Measurements from ENCODE around the gene PPIP5K2.
"Not testable (repeated sequence)": the region's sequence is repeated elsewhere in the genome, so short reads cannot be mapped to it uniquely, and the experiment has no call there.

Gene PPIP5K2

GRCh38 chr5:103207653-103208052 lies 87.6 kb downstream of the PPIP5K2 start:
- Histone ChIP-seq H3K4me3 (ENCODE audit: low read length) (no peak overlapping the region), H3K9me3 (ENCODE audit: insufficient read depth, low read depth, low read length) (no peaks in the 10 kb centered on the region), H3K27ac (ENCODE audit: low read depth, low read length) (no peak overlapping the region), H3K27me3 (ENCODE audit: insufficient read depth, low read length) (no peaks in the 10 kb centered on the region), H3K4me1 (ENCODE audit: insufficient read depth, low read length) (no peaks in the 10 kb centered on the region), H3K36me3 (ENCODE audit: insufficient read depth, low read length) (no peaks in the 10 kb centered on the region), H3K9ac (ENCODE audit: low read depth, low read length) (no peak overlapping the region)

DNA sequence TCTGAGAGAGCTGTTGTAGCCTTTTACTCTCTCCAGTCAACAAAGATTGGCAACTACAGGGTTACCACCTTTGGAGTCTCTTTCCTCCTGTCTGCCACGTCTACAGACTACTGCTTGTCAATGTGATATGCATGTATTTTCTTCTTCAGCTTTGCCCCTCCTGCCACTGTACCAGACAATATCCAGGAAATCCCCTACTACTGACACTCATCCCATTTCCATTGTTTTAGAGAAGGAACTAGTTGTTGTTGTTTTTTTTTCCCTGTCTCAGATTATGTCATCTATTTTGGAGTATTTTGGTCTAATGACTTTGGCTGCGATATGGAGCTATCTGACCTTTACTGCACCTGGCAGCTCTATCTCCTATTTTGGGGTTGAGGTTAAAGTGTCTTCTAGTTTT lies 88.4 kb downstream of the PPIP5K2 start:
- no peaks in the 10 kb centered on the region for H3K4me1 ChIP-seq (ENCODE audit: insufficient read depth, low read length)
- WGBS, result 93% methylated on average over 2 of the region's 2 CpGs
- no peak overlapping the region for H3K4me3 ChIP-seq (ENCODE audit: low read length)
- H3K9me3 ChIP-seq (ENCODE audit: insufficient read depth, low read depth, low read length), result no peaks in the 10 kb centered on the region
- no peak overlapping the region for H3K9ac ChIP-seq (ENCODE audit: low read depth, low read length)
- no peak overlapping the region for H3K27ac ChIP-seq (ENCODE audit: low read depth, low read length)
- no peaks in the 10 kb centered on the region for H3K36me3 ChIP-seq (ENCODE audit: insufficient read depth, low read length)
- H3K27me3 ChIP-seq (ENCODE audit: insufficient read depth, low read length), result no peaks in the 10 kb centered on the region

- Histone ChIP-seq H3K9me3 (ENCODE audit: insufficient read depth, low read depth, low read length) (no peaks in the 10 kb centered on the region), H3K9ac (ENCODE audit: low read depth, low read length) (no peak overlapping the region), H3K4me1 (ENCODE audit: insufficient read depth, low read length) (no peaks in the 10 kb centered on the region; the same call in 1 of the 2 replicates), H3K4me3 (ENCODE audit: low read length) (no peak overlapping the region), H3K27me3 (ENCODE audit: insufficient read depth, low read length) (no peaks in the 10 kb centered on the region), H3K27ac (ENCODE audit: low read depth, low read length) (no peak overlapping the region), H3K36me3 (ENCODE audit: insufficient read depth, low read length) (no peaks in the 10 kb centered on the region)
Observed at GRCh38 chr5:103209065-103209464, 89.0 kb downstream of the PPIP5K2 start.

DNA sequence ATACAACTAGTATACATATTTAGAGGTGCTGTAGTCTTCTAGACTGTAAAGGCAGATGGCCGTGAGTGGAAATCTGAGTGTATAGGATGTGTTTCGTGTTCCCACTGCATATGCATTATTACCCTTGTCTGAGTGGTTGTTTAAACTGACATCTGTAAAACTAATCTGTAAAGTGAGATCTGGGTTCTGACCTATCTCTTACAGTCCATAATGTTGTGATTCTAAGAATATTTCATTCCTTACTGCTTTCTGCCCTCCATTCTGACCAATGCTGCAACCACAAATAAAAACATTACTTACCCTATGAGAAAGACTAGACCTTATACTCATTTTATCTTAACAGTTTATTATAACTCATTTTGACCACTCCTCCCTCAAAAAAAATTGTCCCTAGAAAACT lies 90.9 kb downstream of the PPIP5K2 start:
- Histone ChIP-seq H3K27me3 (ENCODE audit: insufficient read depth, low read length) (no peaks in the 10 kb centered on the region), H3K27ac (ENCODE audit: low read depth, low read length) (no peak overlapping the region), H3K36me3 (ENCODE audit: insufficient read depth, low read length) (no peaks in the 10 kb centered on the region), H3K4me1 (ENCODE audit: insufficient read depth, low read length) (no peaks in the 10 kb centered on the region; the same call in 1 of the 2 replicates), H3K9me3 (ENCODE audit: insufficient read depth, low read depth, low read length) (no peaks in the 10 kb centered on the region), H3K9ac (ENCODE audit: low read depth, low read length) (no peak overlapping the region), H3K4me3 (ENCODE audit: low read length) (no peak overlapping the region)
- WGBS, result 100% methylated on average over 2 of the region's 2 CpGs

GRCh38 chr5:103211576-103212561 lies 91.8 kb downstream of the PPIP5K2 start:
- Histone ChIP-seq H3K4me3 (ENCODE audit: low read length) (no peak overlapping the region), H3K27ac (ENCODE audit: low read depth, low read length) (no peak overlapping the region), H3K27me3 (ENCODE audit: insufficient read depth, low read length) (no peaks in the 10 kb centered on the region), H3K9me3 (ENCODE audit: insufficient read depth, low read depth, low read length) (no peaks in the 10 kb centered on the region), H3K4me1 (ENCODE audit: insufficient read depth, low read length) (peaks cover 4% of the 10 kb centered on the region; the same call in 1 of the 2 replicates), H3K36me3 (ENCODE audit: insufficient read depth, low read length) (no peaks in the 10 kb centered on the region), H3K9ac (ENCODE audit: low read depth, low read length) (no peak overlapping the region)
- WGBS, result 96% methylated on average over 2 of the region's 2 CpGs

DNA sequence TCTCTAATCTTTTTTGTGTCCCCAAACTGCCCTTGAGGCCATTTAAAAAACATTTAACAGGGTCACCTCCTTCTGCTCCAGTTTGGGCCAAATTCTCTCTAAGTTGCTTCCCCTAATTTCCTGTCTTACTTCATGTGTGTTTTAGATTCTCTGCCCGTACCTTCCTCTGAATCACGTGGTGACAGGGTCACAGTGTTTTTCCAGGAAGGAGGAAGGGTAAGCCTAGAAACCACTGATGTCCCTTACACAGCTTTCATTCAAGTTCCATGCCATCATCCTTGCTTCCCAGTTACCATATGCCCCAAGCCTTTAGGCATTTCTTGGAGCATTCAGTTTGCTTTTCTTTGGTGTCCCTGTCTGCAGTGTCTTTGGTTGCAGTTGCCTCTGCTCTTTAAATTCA lies 96.0 kb downstream of the PPIP5K2 start:
- Histone ChIP-seq H3K4me1 (ENCODE audit: insufficient read depth, low read length) (peaks cover 6% of the 10 kb centered on the region; the same call in 1 of the 2 replicates), H3K27me3 (ENCODE audit: insufficient read depth, low read length) (no peaks in the 10 kb centered on the region), H3K4me3 (ENCODE audit: low read length) (no peak overlapping the region), H3K9ac (ENCODE audit: low read depth, low read length) (no peak overlapping the region), H3K27ac (ENCODE audit: low read depth, low read length) (no peak overlapping the region), H3K36me3 (ENCODE audit: insufficient read depth, low read length) (no peaks in the 10 kb centered on the region), H3K9me3 (ENCODE audit: insufficient read depth, low read depth, low read length) (no peaks in the 10 kb centered on the region)
- 64% methylated on average over 2 of the region's 2 CpGs for WGBS

DNA sequence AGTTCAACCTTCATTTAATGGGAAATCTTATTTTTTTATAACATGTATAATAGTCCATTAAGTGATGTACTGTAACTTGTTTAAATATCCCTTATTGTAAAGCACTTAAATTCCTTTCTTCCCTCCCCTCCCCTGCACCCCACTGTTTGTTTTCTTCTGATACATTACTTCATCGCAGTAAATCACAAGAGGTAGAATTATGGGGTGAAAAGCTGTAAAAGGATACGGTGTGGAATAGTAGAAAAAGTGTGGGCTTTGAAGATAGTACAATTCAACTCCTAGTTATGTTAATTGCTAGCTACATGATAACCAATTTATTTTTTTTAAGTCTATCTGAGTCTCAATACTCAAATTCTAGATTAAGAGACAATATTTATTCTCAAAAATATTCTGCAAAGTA lies 96.6 kb downstream of the PPIP5K2 start:
- Histone ChIP-seq H3K36me3 (ENCODE audit: insufficient read depth, low read length) (no peaks in the 10 kb centered on the region), H3K27ac (ENCODE audit: low read depth, low read length) (no peak overlapping the region)
- WGBS, result 57% methylated on average over 1 of the region's 2 CpGs

DNA sequence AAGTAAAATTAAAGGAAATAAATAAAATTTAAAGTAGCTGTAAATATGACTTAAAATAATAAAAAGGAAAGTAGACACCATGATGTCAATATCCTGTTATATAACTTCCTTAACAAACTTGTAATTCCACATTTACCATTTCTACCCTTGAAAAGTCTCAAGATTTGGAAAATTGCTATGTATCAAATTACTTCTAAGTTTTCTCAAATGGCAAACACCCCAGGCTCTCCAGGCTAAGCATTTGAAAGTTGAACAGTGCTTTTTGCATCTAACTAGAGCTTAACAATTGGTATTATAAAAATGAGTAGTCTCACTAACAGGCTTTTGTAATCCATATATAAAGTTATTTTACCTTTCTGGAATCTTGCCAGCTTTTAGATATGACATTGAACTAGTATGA lies 97.0 kb downstream of the PPIP5K2 start:
- H3K4me3 ChIP-seq (ENCODE audit: low read length), result no peak overlapping the region
- no peaks in the 10 kb centered on the region for H3K36me3 ChIP-seq (ENCODE audit: insufficient read depth, low read length)
- no peak overlapping the region for H3K27ac ChIP-seq (ENCODE audit: low read depth, low read length)
- H3K9me3 ChIP-seq (ENCODE audit: insufficient read depth, low read depth, low read length), result no peaks in the 10 kb centered on the region
- H3K4me1 ChIP-seq (ENCODE audit: insufficient read depth, low read length), result peaks cover 6% of the 10 kb centered on the region; the same call in 1 of the 2 replicates
- H3K9ac ChIP-seq (ENCODE audit: low read depth, low read length), result no peak overlapping the region
- no peaks in the 10 kb centered on the region for H3K27me3 ChIP-seq (ENCODE audit: insufficient read depth, low read length)

More for the DNA sequence above, 96.6 kb downstream of the PPIP5K2 start:
- H3K9me3 ChIP-seq (ENCODE audit: insufficient read depth, low read depth, low read length), result no peaks in the 10 kb centered on the region
- peaks cover 6% of the 10 kb centered on the region; the same call in 1 of the 2 replicates for H3K4me1 ChIP-seq (ENCODE audit: insufficient read depth, low read length)
- H3K27me3 ChIP-seq (ENCODE audit: insufficient read depth, low read length), result no peaks in the 10 kb centered on the region
- no peak overlapping the region for H3K4me3 ChIP-seq (ENCODE audit: low read length)
- H3K9ac ChIP-seq (ENCODE audit: low read depth, low read length), result no peak overlapping the region

DNA sequence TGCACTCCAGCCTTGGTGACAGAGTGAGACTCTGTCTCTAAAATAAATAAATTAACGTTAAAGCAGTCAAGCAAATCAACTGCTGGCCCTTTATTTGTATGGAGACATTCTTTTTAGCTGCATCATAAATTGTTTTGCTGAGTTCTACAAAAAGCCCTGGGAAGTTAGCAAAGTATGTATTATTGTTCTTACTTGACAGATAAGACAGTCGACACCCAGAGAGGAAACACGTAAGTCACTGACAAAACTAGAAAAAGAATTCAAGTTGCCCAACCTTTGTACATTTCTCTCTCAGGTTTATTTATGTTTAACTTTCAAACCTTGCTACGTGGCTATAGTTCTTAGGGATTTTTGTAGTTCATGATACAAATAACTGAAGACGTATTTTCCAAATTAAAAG lies 98.1 kb downstream of the PPIP5K2 start:
- no peak overlapping the region for H3K9ac ChIP-seq (ENCODE audit: low read depth, low read length)
- H3K9me3 ChIP-seq (ENCODE audit: insufficient read depth, low read depth, low read length), result no peaks in the 10 kb centered on the region
- H3K4me3 ChIP-seq (ENCODE audit: low read length), result no peak overlapping the region
- 89% methylated on average over 3 of the region's 5 CpGs for WGBS
- H3K36me3 ChIP-seq (ENCODE audit: insufficient read depth, low read length), result no peaks in the 10 kb centered on the region
- H3K27me3 ChIP-seq (ENCODE audit: insufficient read depth, low read length), result no peaks in the 10 kb centered on the region
- no peak overlapping the region for H3K27ac ChIP-seq (ENCODE audit: low read depth, low read length)
- H3K4me1 ChIP-seq (ENCODE audit: insufficient read depth, low read length), result peaks cover 6% of the 10 kb centered on the region; the same call in 1 of the 2 replicates

DNA sequence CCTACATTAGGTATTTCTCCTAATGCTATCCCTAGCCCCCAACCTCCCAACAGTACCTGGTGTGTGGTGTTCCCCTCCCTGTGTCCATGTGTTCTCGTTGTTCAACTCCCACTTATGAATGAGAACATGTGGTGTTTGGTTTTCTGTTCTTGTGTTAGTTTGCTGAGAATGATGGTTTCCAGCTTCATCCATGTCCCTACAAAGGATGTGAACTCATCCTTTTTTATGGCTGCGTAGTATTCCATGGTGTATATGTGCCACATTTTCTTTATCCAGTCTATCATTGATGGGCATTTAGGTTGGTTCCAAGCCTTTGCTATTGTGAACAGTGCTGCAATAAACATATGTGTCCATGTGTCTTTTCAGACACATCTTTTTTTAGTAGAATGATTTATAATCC lies 99.0 kb downstream of the PPIP5K2 start:
- H3K9me3 ChIP-seq (ENCODE audit: insufficient read depth, low read depth, low read length); H3K27ac ChIP-seq (ENCODE audit: low read depth, low read length); H3K27me3 ChIP-seq (ENCODE audit: insufficient read depth, low read length); H3K9ac ChIP-seq (ENCODE audit: low read depth, low read length); H3K4me3 ChIP-seq (ENCODE audit: low read length); H3K4me1 ChIP-seq (ENCODE audit: insufficient read depth, low read length); H3K36me3 ChIP-seq (ENCODE audit: insufficient read depth, low read length): not testable (repeated sequence)
- WGBS, result 100% methylated on average over 1 of the region's 2 CpGs

GRCh38 chr5:103223031-103223955 lies 103.2 kb downstream of the PPIP5K2 start:
- no peak overlapping the region for H3K27ac ChIP-seq (ENCODE audit: low read depth, low read length)
- WGBS, result 93% methylated on average over 28 of the region's 28 CpGs
- no peaks in the 10 kb centered on the region for H3K9me3 ChIP-seq (ENCODE audit: insufficient read depth, low read depth, low read length)
- H3K36me3 ChIP-seq (ENCODE audit: insufficient read depth, low read length), result no peaks in the 10 kb centered on the region
- H3K4me1 ChIP-seq (ENCODE audit: insufficient read depth, low read length), result no peaks in the 10 kb centered on the region; the same call in 1 of the 2 replicates
- H3K4me3 ChIP-seq (ENCODE audit: low read length), result no peak overlapping the region
- no peak overlapping the region for H3K9ac ChIP-seq (ENCODE audit: low read depth, low read length)
- H3K27me3 ChIP-seq (ENCODE audit: insufficient read depth, low read length), result no peaks in the 10 kb centered on the region
